Stimulated activated CD4-positive, alpha-beta T cell treated with anti-CD3 and anti-CD28 coated beads, TNF-alpha, amount 100 ng/mL, for 48 hours (primary cell): ENCODE results near the gene SFRP5.
A peak's percentile ranks its signal among the peaks of the same experiment; 100 is the strongest.

Source experiments
- DNase-seq, 3 donors: peaks; one replicate each; pipeline ENCODE4 v3.0.0-alpha.2; 2020; ENCODE audit warnings: low read depth in 3 of 3

Gene SFRP5

DNA sequence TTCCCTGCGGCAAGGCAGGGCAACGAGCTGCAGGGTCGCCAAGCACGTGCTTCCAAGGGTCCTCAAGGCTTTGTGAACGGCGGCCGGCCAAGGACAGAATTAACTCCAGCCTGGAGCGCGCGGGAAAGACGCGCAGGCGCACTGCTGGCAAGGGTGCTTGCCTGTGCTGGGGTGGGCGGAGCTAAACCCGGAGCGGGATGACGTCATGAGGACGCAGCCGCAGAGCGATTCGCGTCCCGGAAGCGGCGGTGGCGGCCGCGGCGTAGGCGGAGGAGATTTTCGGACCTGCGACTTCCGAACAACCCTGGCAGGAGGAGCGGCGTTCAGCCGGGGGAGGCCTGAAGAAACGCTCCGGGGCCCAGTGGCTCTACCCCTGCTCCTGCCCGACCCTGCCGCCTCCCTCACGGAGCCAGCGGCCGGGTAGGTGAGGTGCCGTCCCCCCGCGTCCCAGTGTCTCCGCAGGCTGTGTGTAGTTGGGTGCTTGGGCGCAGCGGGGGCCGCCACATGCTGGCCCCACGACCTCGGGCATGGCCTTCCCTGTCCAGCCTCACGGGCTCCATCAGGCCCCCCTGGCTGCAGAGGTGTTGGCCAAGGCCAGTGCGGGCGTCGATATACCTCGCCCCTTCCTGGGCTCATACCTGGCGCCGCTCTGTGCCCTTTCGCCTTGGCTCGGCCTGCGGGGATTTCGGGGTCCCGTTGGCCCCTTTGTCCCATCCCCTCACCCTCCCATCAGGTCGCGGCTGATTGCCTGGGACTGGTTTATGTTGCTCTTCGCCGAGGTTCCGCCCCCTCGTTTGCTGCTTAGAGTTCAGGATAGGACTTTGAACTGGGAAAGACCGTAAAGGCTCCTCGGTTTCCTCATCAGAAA, 34.7 kb downstream of the SFRP5 start, which contains the start of gene ZFYVE27:
TSS of gene ZFYVE27 (plus strand) at position 227 of the 868 bp plus-strand sequence. CDS start 1,350 bp downstream, outside the sequence.
- peak; percentile 92 to 97 (median 96) for DNase-seq

- no peak for DNase-seq
Observed at GRCh38 chr10:97736403-97736901, 35.3 kb downstream of the SFRP5 start.

GRCh38 chr10:97734021-97734420, 37.8 kb downstream of the SFRP5 start:
- DNase-seq, result no peak

GRCh38 chr10:97733256-97733655, 38.5 kb downstream of the SFRP5 start:
- DNase-seq, result no peak

DNA sequence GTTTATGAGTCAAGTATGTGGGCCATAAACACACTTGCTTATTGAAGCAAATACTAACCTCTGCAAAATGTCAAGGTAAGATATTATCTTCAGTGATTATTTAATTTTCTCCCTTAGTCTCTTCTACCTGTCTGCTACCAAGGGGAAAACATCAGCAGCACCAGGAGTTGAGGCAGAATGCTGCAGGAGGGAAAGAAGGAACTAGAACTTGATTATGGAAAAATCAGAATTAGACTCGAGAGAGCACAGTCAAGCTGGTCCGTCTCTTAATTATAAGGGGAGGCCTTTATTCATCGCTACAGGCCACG, 39.8 kb downstream of the SFRP5 start:
- no peak for DNase-seq

DNA sequence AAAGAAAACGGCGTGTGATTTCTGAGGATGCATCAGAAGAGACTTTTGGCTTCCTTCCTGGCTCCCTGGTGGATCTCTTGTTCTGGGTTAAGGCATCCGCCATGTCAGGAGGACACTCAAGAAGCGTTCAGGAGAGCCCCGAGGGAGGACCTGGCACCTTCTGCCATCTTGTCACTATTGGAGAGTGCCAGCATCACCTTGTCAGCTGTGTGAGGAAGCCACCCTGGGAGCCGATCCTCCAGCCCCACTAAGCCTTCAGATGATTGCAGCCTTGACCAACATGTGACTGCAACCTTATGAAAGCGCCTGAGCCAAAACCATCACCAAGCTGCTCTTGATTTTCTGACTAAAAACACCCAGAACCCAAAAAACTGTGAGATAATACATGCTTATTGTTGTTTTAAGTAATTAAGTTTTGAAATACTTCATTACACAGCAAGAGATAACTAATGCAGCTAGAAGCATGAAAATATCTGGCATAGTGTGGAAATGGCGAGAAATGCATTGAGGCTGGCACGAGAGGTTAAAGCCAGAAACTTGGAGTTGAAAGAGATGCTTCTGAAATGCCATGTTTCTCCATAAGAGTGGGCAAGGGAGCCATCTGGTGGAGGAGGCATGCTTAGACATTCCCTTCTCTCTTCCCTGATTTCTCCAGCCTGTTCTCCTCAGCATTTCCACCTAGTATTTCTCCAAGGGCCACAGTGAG, 40.3 kb downstream of the SFRP5 start:
- DNase-seq, result peak in 2 of 3 donors; percentile 23 to 41

- no peak for DNase-seq
Observed at GRCh38 chr10:97729014-97729413, 42.8 kb downstream of the SFRP5 start.

DNA sequence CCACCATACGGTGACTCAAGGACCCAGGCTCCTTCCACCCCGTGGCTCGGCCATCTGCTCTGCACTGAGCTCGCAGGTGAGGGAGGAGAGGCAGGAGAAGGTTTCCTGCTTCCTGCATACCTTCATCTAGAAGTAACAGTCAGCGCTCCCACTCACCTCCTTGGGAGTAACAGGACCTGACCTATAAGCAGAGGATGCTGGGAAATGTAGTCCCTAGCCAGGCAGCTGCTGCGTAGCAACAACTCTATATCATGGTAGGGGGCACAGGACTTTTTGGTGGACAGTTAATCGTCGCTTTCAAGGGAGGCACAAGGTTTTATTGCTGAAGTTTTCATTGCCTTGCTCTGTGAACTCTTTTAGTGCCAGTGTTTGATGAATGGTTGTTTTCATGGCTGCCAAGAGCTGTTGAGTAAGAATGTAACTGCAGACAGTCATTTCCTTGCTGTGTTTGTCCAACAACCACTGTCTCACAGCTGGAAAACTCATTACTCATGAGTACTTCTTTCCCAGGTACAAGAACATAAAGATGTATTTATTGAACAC, 45.1 kb downstream of the SFRP5 start:
- DNase-seq, result no peak

DNA sequence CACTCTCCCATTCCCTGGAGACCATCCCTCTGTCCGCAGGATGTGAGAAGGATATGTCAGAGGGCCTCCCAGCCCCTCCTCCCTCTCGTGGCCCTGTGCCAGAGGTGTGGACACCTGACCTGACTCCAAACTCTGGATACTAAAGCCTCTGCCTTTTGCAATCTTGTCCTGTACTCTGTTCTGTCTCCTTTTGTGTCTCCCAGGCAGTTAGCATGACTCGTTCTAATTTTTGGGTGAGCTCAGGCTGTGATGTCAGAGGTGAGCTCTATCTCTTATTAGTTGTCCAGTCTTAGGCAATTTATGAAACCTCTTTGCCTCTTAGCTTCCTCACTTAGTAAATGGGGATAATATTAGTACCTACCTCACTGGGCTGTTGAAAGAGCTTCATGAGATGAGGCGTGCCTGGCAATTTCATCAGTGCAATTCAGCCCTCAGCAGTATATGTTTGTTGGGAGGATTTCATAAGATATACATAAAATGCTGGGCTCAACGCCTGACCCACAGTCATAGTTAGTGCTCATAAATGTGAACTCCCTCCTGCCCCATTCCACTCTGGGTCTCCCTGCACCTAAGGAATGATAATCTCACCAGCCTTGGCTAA, 47.4 kb downstream of the SFRP5 start:
- no peak for DNase-seq

GRCh38 chr10:97723001-97723400, 48.8 kb downstream of the SFRP5 start:
- no peak for DNase-seq

GRCh38 chr10:97721871-97722780, 49.7 kb downstream of the SFRP5 start:
- DNase-seq, result no peak

- no peak for DNase-seq
Observed at GRCh38 chr10:97719602-97720001, 52.2 kb downstream of the SFRP5 start.

- no peak for DNase-seq
Observed at GRCh38 chr10:97718659-97719142, 53.1 kb downstream of the SFRP5 start.

DNA sequence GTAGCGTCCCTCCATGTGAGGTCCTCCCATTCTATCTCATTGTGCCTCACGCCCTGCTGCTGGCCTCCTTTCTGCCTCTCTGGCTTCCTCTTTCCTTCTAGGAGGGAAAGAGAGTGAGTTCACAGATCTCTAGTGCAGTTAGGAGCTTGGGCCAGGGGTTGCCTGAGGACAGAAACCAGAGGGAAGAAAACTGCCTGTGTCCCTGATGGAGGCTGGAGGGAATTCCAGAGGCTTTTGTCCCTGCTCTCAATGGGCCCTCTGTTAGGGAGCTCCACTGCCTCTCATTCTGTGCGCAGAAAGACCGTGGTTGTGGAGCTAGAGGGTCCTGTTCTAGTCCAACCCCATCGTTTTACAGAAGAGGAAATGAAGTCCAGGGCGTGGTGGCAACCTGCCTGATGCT, 53.6 kb downstream of the SFRP5 start:
- no peak for DNase-seq

- no peak for DNase-seq
Observed at GRCh38 chr10:97717627-97718026, 54.2 kb downstream of the SFRP5 start.
